Measurements from ENCODE around the gene TARS3.

TARS3 gene

GRCh38 chr15:101679806-101680205 lies 44.5 kb downstream of the TARS3 start:
- TF ChIP-seq GLIS3 (CRISPR knock-in tag; IDR thresholded peaks at IDR 0.05): no peak
- TF ChIP-seq, protein P1, sequence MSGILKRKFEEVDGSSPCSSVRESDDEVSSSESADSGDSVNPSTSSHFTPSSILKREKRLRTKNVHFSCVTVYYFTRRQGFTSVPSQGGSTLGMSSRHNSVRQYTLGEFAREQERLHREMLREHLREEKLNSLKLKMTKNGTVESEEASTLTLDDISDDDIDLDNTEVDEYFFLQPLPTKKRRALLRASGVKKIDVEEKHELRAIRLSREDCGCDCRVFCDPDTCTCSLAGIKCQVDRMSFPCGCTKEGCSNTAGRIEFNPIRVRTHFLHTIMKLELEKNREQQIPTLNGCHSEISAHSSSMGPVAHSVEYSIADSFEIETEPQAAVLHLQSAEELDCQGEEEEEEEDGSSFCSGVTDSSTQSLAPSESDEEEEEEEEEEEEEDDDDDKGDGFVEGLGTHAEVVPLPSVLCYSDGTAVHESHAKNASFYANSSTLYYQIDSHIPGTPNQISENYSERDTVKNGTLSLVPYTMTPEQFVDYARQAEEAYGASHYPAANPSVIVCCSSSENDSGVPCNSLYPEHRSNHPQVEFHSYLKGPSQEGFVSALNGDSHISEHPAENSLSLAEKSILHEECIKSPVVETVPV (CRISPR knock-in tag; IDR thresholded peaks at IDR 0.05): no peak
- no peak for ATAC-seq

GRCh38 chr15:101676921-101677329 lies 47.3 kb downstream of the TARS3 start:
- TF ChIP-seq ZNF70 (CRISPR knock-in tag; IDR thresholded peaks at IDR 0.05): no peak
- TF ChIP-seq ZNF8 (CRISPR knock-in tag; IDR thresholded peaks at IDR 0.05): no peak
- no peak for TF ChIP-seq CREB5 (CRISPR knock-in tag; IDR thresholded peaks at IDR 0.05; ENCODE audit: low read depth)
- TF ChIP-seq ZFP30 (CRISPR knock-in tag; IDR thresholded peaks at IDR 0.05): no peak
- TF ChIP-seq GLIS3 (CRISPR knock-in tag; IDR thresholded peaks at IDR 0.05): no peak
- no peak for TF ChIP-seq ZFP3 (CRISPR knock-in tag; IDR thresholded peaks at IDR 0.05)
- no peak for TF ChIP-seq PPARA (CRISPR knock-in tag; IDR thresholded peaks at IDR 0.05; ENCODE audit: borderline replicate concordance)
- no peak for TF ChIP-seq ESRRG (CRISPR knock-in tag; IDR thresholded peaks at IDR 0.05)
- no peak for TF ChIP-seq ZNF565 (CRISPR knock-in tag; conservative IDR thresholded peaks at IDR 0.05; ENCODE audit: low read depth)
- no peak for TF ChIP-seq SNAI2 (CRISPR knock-in tag; IDR thresholded peaks at IDR 0.05)
- no peak for TF ChIP-seq ISL1 (CRISPR knock-in tag; IDR thresholded peaks at IDR 0.05)
- TF ChIP-seq CSDC2 (CRISPR knock-in tag; IDR thresholded peaks at IDR 0.05): no peak
- TF ChIP-seq RARB (CRISPR knock-in tag; IDR thresholded peaks at IDR 0.05): no peak
- TF ChIP-seq BACH2 (CRISPR knock-in tag; IDR thresholded peaks at IDR 0.05; ENCODE audit: borderline replicate concordance): no peak
- TF ChIP-seq TOX (CRISPR knock-in tag; IDR thresholded peaks at IDR 0.05; ENCODE audit: borderline replicate concordance): no peak
- TF ChIP-seq OSR1 (CRISPR knock-in tag; IDR thresholded peaks at IDR 0.05): no peak
- TF ChIP-seq, protein P1 (CRISPR knock-in tag; IDR thresholded peaks at IDR 0.05): no peak
- TF ChIP-seq, protein P2, sequence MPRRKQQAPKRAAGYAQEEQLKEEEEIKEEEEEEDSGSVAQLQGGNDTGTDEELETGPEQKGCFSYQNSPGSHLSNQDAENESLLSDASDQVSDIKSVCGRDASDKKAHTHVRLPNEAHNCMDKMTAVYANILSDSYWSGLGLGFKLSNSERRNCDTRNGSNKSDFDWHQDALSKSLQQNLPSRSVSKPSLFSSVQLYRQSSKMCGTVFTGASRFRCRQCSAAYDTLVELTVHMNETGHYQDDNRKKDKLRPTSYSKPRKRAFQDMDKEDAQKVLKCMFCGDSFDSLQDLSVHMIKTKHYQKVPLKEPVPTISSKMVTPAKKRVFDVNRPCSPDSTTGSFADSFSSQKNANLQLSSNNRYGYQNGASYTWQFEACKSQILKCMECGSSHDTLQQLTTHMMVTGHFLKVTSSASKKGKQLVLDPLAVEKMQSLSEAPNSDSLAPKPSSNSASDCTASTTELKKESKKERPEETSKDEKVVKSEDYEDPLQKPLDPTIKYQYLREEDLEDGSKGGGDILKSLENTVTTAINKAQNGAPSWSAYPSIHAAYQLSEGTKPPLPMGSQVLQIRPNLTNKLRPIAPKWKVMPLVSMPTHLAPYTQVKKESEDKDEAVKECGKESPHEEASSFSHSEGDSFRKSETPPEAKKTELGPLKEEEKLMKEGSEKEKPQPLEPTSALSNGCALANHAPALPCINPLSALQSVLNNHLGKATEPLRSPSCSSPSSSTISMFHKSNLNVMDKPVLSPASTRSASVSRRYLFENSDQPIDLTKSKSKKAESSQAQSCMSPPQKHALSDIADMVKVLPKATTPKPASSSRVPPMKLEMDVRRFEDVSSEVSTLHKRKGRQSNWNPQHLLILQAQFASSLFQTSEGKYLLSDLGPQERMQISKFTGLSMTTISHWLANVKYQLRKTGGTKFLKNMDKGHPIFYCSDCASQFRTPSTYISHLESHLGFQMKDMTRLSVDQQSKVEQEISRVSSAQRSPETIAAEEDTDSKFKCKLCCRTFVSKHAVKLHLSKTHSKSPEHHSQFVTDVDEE (CRISPR knock-in tag; IDR thresholded peaks at IDR 0.05): no peak
- peak; percentile 68 for ATAC-seq

- ATAC-seq: peak; percentile 81
- TF ChIP-seq GLIS3 (CRISPR knock-in tag; IDR thresholded peaks at IDR 0.05) (no peak), ZFP30 (CRISPR knock-in tag; IDR thresholded peaks at IDR 0.05) (no peak), ZC3H10 (CRISPR knock-in tag; IDR thresholded peaks at IDR 0.05) (no peak), ISL1 (CRISPR knock-in tag; IDR thresholded peaks at IDR 0.05) (0 out of 2 replicates have a peak, but pooled peaks have one; percentile 42), TCF4 (CRISPR knock-in tag; IDR thresholded peaks at IDR 0.05; ENCODE audit: borderline replicate concordance) (no peak)
Measured at GRCh38 chr15:101675796-101676582, 48.3 kb downstream of the TARS3 start.

- ATAC-seq: peak; percentile 68
- no peak for TF ChIP-seq SNAI2 (CRISPR knock-in tag; IDR thresholded peaks at IDR 0.05)
- no peak for TF ChIP-seq ZNF70 (CRISPR knock-in tag; IDR thresholded peaks at IDR 0.05)
- TF ChIP-seq RARB (CRISPR knock-in tag; IDR thresholded peaks at IDR 0.05): no peak
- no peak for TF ChIP-seq GLIS3 (CRISPR knock-in tag; IDR thresholded peaks at IDR 0.05)
- TF ChIP-seq CSDC2 (CRISPR knock-in tag; IDR thresholded peaks at IDR 0.05): no peak
- no peak for TF ChIP-seq TCF4 (CRISPR knock-in tag; IDR thresholded peaks at IDR 0.05; ENCODE audit: borderline replicate concordance)
- no peak for TF ChIP-seq ARNTL (CRISPR knock-in tag; IDR thresholded peaks at IDR 0.05; ENCODE audit: borderline replicate concordance, low read depth)
- no peak for TF ChIP-seq BACH2 (CRISPR knock-in tag; IDR thresholded peaks at IDR 0.05; ENCODE audit: borderline replicate concordance)
- TF ChIP-seq, protein P3, sequence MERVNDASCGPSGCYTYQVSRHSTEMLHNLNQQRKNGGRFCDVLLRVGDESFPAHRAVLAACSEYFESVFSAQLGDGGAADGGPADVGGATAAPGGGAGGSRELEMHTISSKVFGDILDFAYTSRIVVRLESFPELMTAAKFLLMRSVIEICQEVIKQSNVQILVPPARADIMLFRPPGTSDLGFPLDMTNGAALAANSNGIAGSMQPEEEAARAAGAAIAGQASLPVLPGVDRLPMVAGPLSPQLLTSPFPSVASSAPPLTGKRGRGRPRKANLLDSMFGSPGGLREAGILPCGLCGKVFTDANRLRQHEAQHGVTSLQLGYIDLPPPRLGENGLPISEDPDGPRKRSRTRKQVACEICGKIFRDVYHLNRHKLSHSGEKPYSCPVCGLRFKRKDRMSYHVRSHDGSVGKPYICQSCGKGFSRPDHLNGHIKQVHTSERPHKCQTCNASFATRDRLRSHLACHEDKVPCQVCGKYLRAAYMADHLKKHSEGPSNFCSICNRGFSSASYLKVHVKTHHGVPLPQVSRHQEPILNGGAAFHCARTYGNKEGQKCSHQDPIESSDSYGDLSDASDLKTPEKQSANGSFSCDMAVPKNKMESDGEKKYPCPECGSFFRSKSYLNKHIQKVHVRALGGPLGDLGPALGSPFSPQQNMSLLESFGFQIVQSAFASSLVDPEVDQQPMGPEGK (CRISPR knock-in tag; IDR thresholded peaks at IDR 0.05; ENCODE audit: borderline replicate concordance): no peak
- TF ChIP-seq TOX (CRISPR knock-in tag; IDR thresholded peaks at IDR 0.05; ENCODE audit: borderline replicate concordance): no peak
- TF ChIP-seq CREB5 (CRISPR knock-in tag; IDR thresholded peaks at IDR 0.05; ENCODE audit: low read depth): no peak
- TF ChIP-seq, protein P1 (CRISPR knock-in tag; IDR thresholded peaks at IDR 0.05): no peak
- no peak for TF ChIP-seq ZFP30 (CRISPR knock-in tag; IDR thresholded peaks at IDR 0.05)
- TF ChIP-seq ISL1 (CRISPR knock-in tag; IDR thresholded peaks at IDR 0.05): no peak
Measured at GRCh38 chr15:101675015-101675414, 49.3 kb downstream of the TARS3 start.
